ENCODE data around the gene DYRK1B.

DNA sequence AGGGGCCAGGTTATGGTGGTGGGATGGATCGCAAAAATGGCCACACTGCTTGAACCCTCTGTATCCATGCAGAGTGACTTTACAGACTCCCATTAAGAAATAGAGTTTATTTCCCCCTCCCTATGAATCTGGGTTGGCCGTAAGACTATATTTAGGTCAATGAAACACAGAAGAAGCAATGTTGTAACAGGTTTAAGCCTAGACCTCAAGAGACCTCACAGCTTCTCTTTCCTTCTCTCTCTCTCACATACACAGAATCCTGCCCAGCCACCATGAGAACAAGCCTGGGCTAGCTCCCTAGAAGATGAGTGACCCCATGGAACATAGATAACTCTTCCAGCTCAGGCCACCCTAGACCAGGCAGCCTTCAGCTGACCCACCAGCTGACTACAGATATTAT lies 33.2 kb upstream of the DYRK1B start:
- no peak for TF ChIP-seq CTCF (IDR thresholded peaks at IDR 0.05)
- no peak for TF ChIP-seq REST (IDR thresholded peaks at IDR 0.05; ENCODE audit: insufficient read depth in 1 of 2, low read depth in 2 of 2, low read length in 1 of 2)
- TF ChIP-seq TCF7L2 (IDR thresholded peaks at IDR 0.05; ENCODE audit: low read depth, low read length), result no peak
- TF ChIP-seq SIN3A (IDR thresholded peaks at IDR 0.05; ENCODE audit: borderline replicate concordance, insufficient read depth, low read depth, low read length), result no peak
- no peak for TF ChIP-seq POLR2AphosphoS5 (IDR thresholded peaks at IDR 0.05; ENCODE audit: low read depth, low read length)

All from Panc1 (cell line).